GM11168 (cell line): ENCODE results near the gene TRIM50.
"Not testable (repeated sequence)": the region's sequence is repeated elsewhere in the genome, so short reads cannot be mapped to it uniquely, and the experiment has no call there.

ENCODE experiments used
- in situ Hi-C: fragments of 300-500 bp; cut with MboI; formaldehyde crosslinking; loops from one replicate; pipeline ENCODE4 v1.12.0; 2022; ENCODE audit warnings: low sequenced_read_pairs; ENCODE audit not compliant: unreplicated experiment

The TRIM50 gene

GRCh38 chr7:73319541-73319940 lies 8.3 kb downstream of the TRIM50 start:
- in situ Hi-C loops, result loop anchor here (5.0 kb wide), 1 partner anchor 118 kb away; no protein-coding TSS in a partner anchor

GRCh38 chr7:73318656-73319204 lies 9.2 kb downstream of the TRIM50 start:
- in situ Hi-C loops, result loop anchor here (5.0 kb wide), 1 partner anchor 119 kb away; no protein-coding TSS in a partner anchor

GRCh38 chr7:73316521-73316920 lies 11.4 kb downstream of the TRIM50 start:
- in situ Hi-C loops, result loop anchor here (5.0 kb wide), 1 partner anchor 121 kb away; no protein-coding TSS in a partner anchor

GRCh38 chr7:73314271-73314670 lies 13.6 kb downstream of the TRIM50 start:
- in situ Hi-C loops, result no loop called here

- in situ Hi-C loops, result no loop called here
These were observed 14.4 kb downstream of the TRIM50 start for GRCh38 chr7:73313521-73313906.

- in situ Hi-C loops, result no loop called here
These were observed 14.9 kb downstream of the TRIM50 start for GRCh38 chr7:73312831-73313520.

GRCh38 chr7:73311421-73311820 lies 16.5 kb downstream of the TRIM50 start:
- in situ Hi-C loops, result not testable (repeated sequence)

GRCh38 chr7:73308665-73309214 lies 19.1 kb downstream of the TRIM50 start, which contains the start of gene NSUN5:
Gene NSUN5 (minus strand): TSS chr7:73308826. CDS start chr7:73308790, 36 bp downstream.
- in situ Hi-C loops, result no loop called here

- in situ Hi-C loops, result no loop called here
These were observed 19.7 kb downstream of the TRIM50 start for GRCh38 chr7:73308074-73308664.

GRCh38 chr7:73307436-73307835 lies 20.4 kb downstream of the TRIM50 start:
- in situ Hi-C loops, result no loop called here

- in situ Hi-C loops, result not testable (repeated sequence)
These were observed 23.1 kb downstream of the TRIM50 start for GRCh38 chr7:73304612-73305387.

- in situ Hi-C loops, result no loop called here
These were observed 23.8 kb downstream of the TRIM50 start for GRCh38 chr7:73304071-73304470.

- in situ Hi-C loops, result no loop called here
These were observed 24.3 kb downstream of the TRIM50 start for GRCh38 chr7:73303546-73303945.

- in situ Hi-C loops, result not testable (repeated sequence)
These were observed 25.0 kb downstream of the TRIM50 start for GRCh38 chr7:73302846-73303245.

- in situ Hi-C loops, result not testable (repeated sequence)
These were observed 26.8 kb downstream of the TRIM50 start for GRCh38 chr7:73301108-73301507.

- in situ Hi-C loops, result not testable (repeated sequence)
These were observed 28.1 kb downstream of the TRIM50 start for GRCh38 chr7:73299812-73300211.

GRCh38 chr7:73297706-73298105 lies 30.2 kb downstream of the TRIM50 start:
- in situ Hi-C loops, result not testable (repeated sequence)

GRCh38 chr7:73297235-73297634 lies 30.6 kb downstream of the TRIM50 start:
- in situ Hi-C loops, result not testable (repeated sequence)

GRCh38 chr7:73277210-73277609 lies 50.7 kb downstream of the TRIM50 start:
- in situ Hi-C loops, result not testable (repeated sequence)

GRCh38 chr7:73267813-73268212 lies 60.1 kb downstream of the TRIM50 start:
- in situ Hi-C loops, result loop anchor here (25.0 kb wide), 1 partner anchor 1544 kb away; no protein-coding TSS in a partner anchor
